Astrocyte (in vitro differentiated cells and primary cell): Measurements from ENCODE around the gene TEX101. TPM values are rescaled to one million over a fixed set of nuclear protein-coding genes. Genes with fewer than 3 reads are reported as not detected.

Experiments
- DNase-seq: peaks from one replicate; pipeline ENCODE4 v3.0.0-alpha.2; 2010; ENCODE audit warnings: low read depth
- FAIRE-seq: peaks from 2 replicates; lab custom pipeline; 2011; peaks lifted over from hg19 to GRCh38; lab: Jason Lieb, UNC
- H2AFZ ChIP-seq: 2 replicates; pipeline ENCODE4 v1.6.0; 2012; ENCODE audit warnings: low read depth, low read length, inconsistent platforms
- H3K27ac ChIP-seq: 2 replicates; pipeline ENCODE4 v1.5.1; 2011; ENCODE audit warnings: low read depth, low read length, inconsistent platforms
- H3K27me3 ChIP-seq: 2 replicates; pipeline ENCODE4 v1.6.0; 2011; ENCODE audit warnings: low read length, inconsistent platforms; ENCODE audit not compliant: insufficient read depth
- H3K36me3 ChIP-seq: 2 replicates; pipeline ENCODE4 v1.5.1; 2011; ENCODE audit warnings: low read length, inconsistent platforms; ENCODE audit not compliant: insufficient read depth
- H3K4me1 ChIP-seq: 2 replicates; pipeline ENCODE4 v1.5.1; 2011; ENCODE audit warnings: low read length, inconsistent platforms; ENCODE audit not compliant: insufficient read depth
- H3K4me2 ChIP-seq: 2 replicates; pipeline ENCODE4 v1.6.0; 2012; ENCODE audit warnings: low read length, inconsistent platforms
- H3K4me3 ChIP-seq: 2 replicates; pipeline ENCODE4 v1.5.1; 2011; ENCODE audit warnings: low read depth, mild to moderate bottlenecking, low read length, inconsistent platforms; ENCODE audit not compliant: insufficient read depth
- H3K79me2 ChIP-seq: 2 replicates; pipeline ENCODE4 v1.6.0; 2012; ENCODE audit warnings: mild to moderate bottlenecking, low read length, inconsistent platforms; ENCODE audit not compliant: insufficient read depth
- H3K9ac ChIP-seq: 2 replicates; pipeline ENCODE4 v1.6.0; 2012; ENCODE audit warnings: mild to moderate bottlenecking, low read length, inconsistent platforms
- H3K9me3 ChIP-seq: 2 replicates; pipeline ENCODE4 v1.5.1; 2012; ENCODE audit warnings: low read depth, mild to moderate bottlenecking, low read length, inconsistent platforms; ENCODE audit not compliant: insufficient read depth
- H4K20me1 ChIP-seq: 2 replicates; pipeline ENCODE4 v1.6.0; 2012; ENCODE audit warnings: low read length, inconsistent platforms; ENCODE audit not compliant: insufficient read depth
- H3K27ac Mint-ChIP-seq: one replicate; pipeline ENCODE4 v1.8.0; 2021; ENCODE audit warnings: mild to moderate bottlenecking, mixed read lengths; ENCODE audit not compliant: unreplicated experiment
- H3K27me3 Mint-ChIP-seq: one replicate; pipeline ENCODE4 v1.8.0; 2021; ENCODE audit warnings: low read depth, mixed read lengths; ENCODE audit not compliant: unreplicated experiment
- H3K36me3 Mint-ChIP-seq: one replicate; pipeline ENCODE4 v1.8.0; 2021; ENCODE audit warnings: low read depth, mixed read lengths; ENCODE audit not compliant: unreplicated experiment
- H3K4me1 Mint-ChIP-seq: one replicate; pipeline ENCODE4 v1.8.0; 2021; ENCODE audit warnings: low read depth, mixed read lengths; ENCODE audit not compliant: unreplicated experiment
- H3K4me3 Mint-ChIP-seq: one replicate; pipeline ENCODE4 v1.8.0; 2021; ENCODE audit warnings: mild to moderate bottlenecking, moderate library complexity, mixed read lengths; ENCODE audit not compliant: unreplicated experiment
- H3K9me3 Mint-ChIP-seq: one replicate; pipeline ENCODE4 v1.8.0; 2021; ENCODE audit warnings: mild to moderate bottlenecking, mixed read lengths; ENCODE audit not compliant: unreplicated experiment
- EZH2 ChIP-seq: IDR thresholded peaks from 2 replicates; pipeline ENCODE4 v1.6.1; 2012; ENCODE audit warnings: mild to moderate bottlenecking, low read length, inconsistent platforms; ENCODE audit not compliant: insufficient read depth
- total RNA-seq: library from RNA; stranded (reverse); gene quantifications from 2 replicates; pipeline ENCODE4 v1.2.1, GENCODE V29; 2021
- TF ChIP-seq, protein P1 (sequence below): IDR thresholded peaks from 2 replicates; pipeline ENCODE4 v1.5.1; 2011; ENCODE audit warnings: low read depth, mild to moderate bottlenecking, inconsistent platforms, low read length, moderate library complexity; ENCODE audit not compliant: insufficient read depth

The TEX101 gene
- total RNA-seq, 1 donor from 2014 or later = not detected

GRCh38 chr19:43409415-43409814 lies 5.3 kb upstream of the TEX101 start:
- no peaks in the 10 kb centered on the region for H3K36me3 ChIP-seq
- H3K79me2 ChIP-seq = no peaks in the 10 kb centered on the region
- Mint-ChIP-seq H3K4me1 (no peaks in the 10 kb centered on the region), H3K4me3 (no peak overlapping the region), H3K9me3 (peaks cover 4% of the 10 kb centered on the region), H3K27me3 (no peaks in the 10 kb centered on the region), H3K27ac (no peak overlapping the region), H3K36me3 (no peaks in the 10 kb centered on the region)
- no peak overlapping the region for H3K4me3 ChIP-seq
- no peaks in the 10 kb centered on the region for H4K20me1 ChIP-seq
- H3K4me1 ChIP-seq = no peaks in the 10 kb centered on the region
- H3K9ac ChIP-seq = no peak overlapping the region
- H3K9me3 ChIP-seq = no peaks in the 10 kb centered on the region
- no peak overlapping the region for H2AFZ ChIP-seq
- FAIRE-seq (no peak), DNase-seq (no peak)
- TF ChIP-seq, protein P1, sequence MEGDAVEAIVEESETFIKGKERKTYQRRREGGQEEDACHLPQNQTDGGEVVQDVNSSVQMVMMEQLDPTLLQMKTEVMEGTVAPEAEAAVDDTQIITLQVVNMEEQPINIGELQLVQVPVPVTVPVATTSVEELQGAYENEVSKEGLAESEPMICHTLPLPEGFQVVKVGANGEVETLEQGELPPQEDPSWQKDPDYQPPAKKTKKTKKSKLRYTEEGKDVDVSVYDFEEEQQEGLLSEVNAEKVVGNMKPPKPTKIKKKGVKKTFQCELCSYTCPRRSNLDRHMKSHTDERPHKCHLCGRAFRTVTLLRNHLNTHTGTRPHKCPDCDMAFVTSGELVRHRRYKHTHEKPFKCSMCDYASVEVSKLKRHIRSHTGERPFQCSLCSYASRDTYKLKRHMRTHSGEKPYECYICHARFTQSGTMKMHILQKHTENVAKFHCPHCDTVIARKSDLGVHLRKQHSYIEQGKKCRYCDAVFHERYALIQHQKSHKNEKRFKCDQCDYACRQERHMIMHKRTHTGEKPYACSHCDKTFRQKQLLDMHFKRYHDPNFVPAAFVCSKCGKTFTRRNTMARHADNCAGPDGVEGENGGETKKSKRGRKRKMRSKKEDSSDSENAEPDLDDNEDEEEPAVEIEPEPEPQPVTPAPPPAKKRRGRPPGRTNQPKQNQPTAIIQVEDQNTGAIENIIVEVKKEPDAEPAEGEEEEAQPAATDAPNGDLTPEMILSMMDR = no peak
- no peak for TF ChIP-seq EZH2
- no peak overlapping the region for H3K4me2 ChIP-seq
- no peak overlapping the region for H3K27ac ChIP-seq
- no peaks in the 10 kb centered on the region for H3K27me3 ChIP-seq

GRCh38 chr19:43412441-43412840 lies 2.2 kb upstream of the TEX101 start:
- no peak for DNase-seq
- Mint-ChIP-seq H3K36me3 (no peaks in the 10 kb centered on the region), H3K27ac (no peak overlapping the region), H3K4me3 (no peak overlapping the region), H3K27me3 (no peaks in the 10 kb centered on the region), H3K4me1 (no peaks in the 10 kb centered on the region), H3K9me3 (peaks cover 8% of the 10 kb centered on the region)
- FAIRE-seq = no peak
- Histone ChIP-seq H4K20me1 (no peaks in the 10 kb centered on the region), H3K27me3 (no peaks in the 10 kb centered on the region), H3K4me3 (no peak overlapping the region), H3K79me2 (no peaks in the 10 kb centered on the region), H3K9me3 (no peaks in the 10 kb centered on the region), H3K36me3 (no peaks in the 10 kb centered on the region), H2AFZ (no peak overlapping the region), H3K27ac (no peak overlapping the region), H3K4me1 (no peaks in the 10 kb centered on the region), H3K9ac (no peak overlapping the region), H3K4me2 (no peak overlapping the region)
- TF ChIP-seq, protein P1 = no peak
- TF ChIP-seq EZH2 = no peak

GRCh38 chr19:43416951-43417623 lies 2.4 kb downstream of the TEX101 start:
- Histone ChIP-seq H3K4me1 (no peaks in the 10 kb centered on the region), H3K27me3 (no peaks in the 10 kb centered on the region), H3K9me3 (no peaks in the 10 kb centered on the region), H3K4me3 (no peak overlapping the region), H3K36me3 (no peaks in the 10 kb centered on the region), H2AFZ (no peak overlapping the region), H3K4me2 (no peak overlapping the region), H4K20me1 (no peaks in the 10 kb centered on the region), H3K27ac (no peak overlapping the region), H3K9ac (no peak overlapping the region), H3K79me2 (no peaks in the 10 kb centered on the region)
- no peak overlapping the region for H3K27ac Mint-ChIP-seq
- no peaks in the 10 kb centered on the region for H3K36me3 Mint-ChIP-seq
- FAIRE-seq (no peak), DNase-seq (no peak)
- TF ChIP-seq, protein P1 = no peak
- TF ChIP-seq EZH2 = no peak
- peaks cover 2% of the 10 kb centered on the region for H3K27me3 Mint-ChIP-seq
- no peaks in the 10 kb centered on the region for H3K4me1 Mint-ChIP-seq
- no peak overlapping the region for H3K4me3 Mint-ChIP-seq
- H3K9me3 Mint-ChIP-seq = peaks cover 6% of the 10 kb centered on the region
